ENCODE results near the gene CPNE5. TPM values are rescaled to one million over a fixed set of nuclear protein-coding genes. Genes with fewer than 3 reads are reported as not detected.

The CPNE5 gene
- total and polyA plus RNA-seq, 2 donors (not counting 1 experiment from before 2014, with no cell fraction given): 0.02 TPM; not detected in 1

DNA sequence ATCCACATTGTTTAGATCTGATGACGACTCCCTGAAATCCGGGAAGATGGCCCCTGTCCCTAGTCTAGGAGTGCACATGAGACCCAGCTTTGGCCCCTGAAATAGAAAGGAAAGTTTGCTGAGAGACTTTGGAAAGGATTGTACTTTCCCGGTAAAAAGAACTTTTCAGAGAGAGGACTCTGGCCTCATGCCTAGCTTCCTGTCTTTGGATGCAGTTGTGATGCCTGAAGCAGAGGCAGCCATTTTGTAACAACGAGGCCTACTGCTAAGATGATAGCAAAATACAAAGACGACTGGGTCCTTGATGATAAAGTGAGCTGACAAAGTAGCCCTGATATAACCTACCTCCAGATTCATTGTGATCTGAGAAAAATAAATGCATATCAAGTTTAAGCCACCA is 6.9 kb downstream of the CPNE5 start:
- H3K9me3 ChIP-seq (ENCODE audit: control insufficient read depth, insufficient read depth, low read depth, low read length): no peaks in the 10 kb centered on the region
- no peaks in the 10 kb centered on the region for H3K79me2 ChIP-seq (ENCODE audit: control insufficient read depth, insufficient read depth, low read length)
- H3K36me3 ChIP-seq (ENCODE audit: control insufficient read depth, insufficient read depth, low read length): no peaks in the 10 kb centered on the region
- H3K27me3 ChIP-seq (ENCODE audit: control insufficient read depth, insufficient read depth, low read length): peaks cover 6% of the 10 kb centered on the region
- H3K4me2 ChIP-seq (ENCODE audit: extremely low read depth, insufficient read depth, low read length): no peak overlapping the region
- no peak overlapping the region for H3K4me3 ChIP-seq (replicated peaks in 1 of 4; ENCODE audit: control extremely low read depth in 1 of 4, insufficient read depth in 1 of 4, low read depth in 3 of 4, low read length in 4 of 4)
- no peaks in the 10 kb centered on the region for H4K20me1 ChIP-seq (ENCODE audit: control insufficient read depth, extremely low read depth, insufficient read depth, low read length)
- no peak overlapping the region for H2AFZ ChIP-seq (ENCODE audit: low read length)
- H3K4me1 ChIP-seq (ENCODE audit: control insufficient read depth, extremely low read depth, insufficient read depth, low read length): no peaks in the 10 kb centered on the region
- no peak overlapping the region for H3K27ac ChIP-seq (ENCODE audit: insufficient read depth, low read length)
- DNase-seq (ENCODE audit: low read depth in 2 of 2): no peak
- TF ChIP-seq, protein P1, sequence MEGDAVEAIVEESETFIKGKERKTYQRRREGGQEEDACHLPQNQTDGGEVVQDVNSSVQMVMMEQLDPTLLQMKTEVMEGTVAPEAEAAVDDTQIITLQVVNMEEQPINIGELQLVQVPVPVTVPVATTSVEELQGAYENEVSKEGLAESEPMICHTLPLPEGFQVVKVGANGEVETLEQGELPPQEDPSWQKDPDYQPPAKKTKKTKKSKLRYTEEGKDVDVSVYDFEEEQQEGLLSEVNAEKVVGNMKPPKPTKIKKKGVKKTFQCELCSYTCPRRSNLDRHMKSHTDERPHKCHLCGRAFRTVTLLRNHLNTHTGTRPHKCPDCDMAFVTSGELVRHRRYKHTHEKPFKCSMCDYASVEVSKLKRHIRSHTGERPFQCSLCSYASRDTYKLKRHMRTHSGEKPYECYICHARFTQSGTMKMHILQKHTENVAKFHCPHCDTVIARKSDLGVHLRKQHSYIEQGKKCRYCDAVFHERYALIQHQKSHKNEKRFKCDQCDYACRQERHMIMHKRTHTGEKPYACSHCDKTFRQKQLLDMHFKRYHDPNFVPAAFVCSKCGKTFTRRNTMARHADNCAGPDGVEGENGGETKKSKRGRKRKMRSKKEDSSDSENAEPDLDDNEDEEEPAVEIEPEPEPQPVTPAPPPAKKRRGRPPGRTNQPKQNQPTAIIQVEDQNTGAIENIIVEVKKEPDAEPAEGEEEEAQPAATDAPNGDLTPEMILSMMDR (conservative IDR thresholded peaks at IDR 0.05 in 1 of 2, IDR thresholded peaks at IDR 0.05 in 1 of 2; ENCODE audit: low read depth in 1 of 2, low read length in 2 of 2): no peak
- TF ChIP-seq EZH2 (IDR thresholded peaks at IDR 0.05; ENCODE audit: low read length, missing control alignments): no peak
- H3K9ac ChIP-seq (ENCODE audit: insufficient read depth, low read length): no peak overlapping the region

GRCh38 chr6:36830577-36830976 is 8.7 kb downstream of the CPNE5 start:
- Histone ChIP-seq H3K27ac (ENCODE audit: insufficient read depth, low read length) (no peak overlapping the region), H3K4me3 (replicated peaks in 1 of 4; ENCODE audit: control extremely low read depth in 1 of 4, insufficient read depth in 1 of 4, low read depth in 3 of 4, low read length in 4 of 4) (no peak overlapping the region), H3K79me2 (ENCODE audit: control insufficient read depth, insufficient read depth, low read length) (no peaks in the 10 kb centered on the region), H2AFZ (ENCODE audit: low read length) (no peak overlapping the region), H3K27me3 (ENCODE audit: control insufficient read depth, insufficient read depth, low read length) (peaks cover 4% of the 10 kb centered on the region), H4K20me1 (ENCODE audit: control insufficient read depth, extremely low read depth, insufficient read depth, low read length) (no peaks in the 10 kb centered on the region), H3K4me2 (ENCODE audit: extremely low read depth, insufficient read depth, low read length) (no peak overlapping the region), H3K9me3 (ENCODE audit: control insufficient read depth, insufficient read depth, low read depth, low read length) (no peaks in the 10 kb centered on the region), H3K4me1 (ENCODE audit: control insufficient read depth, extremely low read depth, insufficient read depth, low read length) (no peaks in the 10 kb centered on the region), H3K9ac (ENCODE audit: insufficient read depth, low read length) (no peak overlapping the region), H3K36me3 (ENCODE audit: control insufficient read depth, insufficient read depth, low read length) (no peaks in the 10 kb centered on the region)
- no peak for TF ChIP-seq EZH2 (IDR thresholded peaks at IDR 0.05; ENCODE audit: low read length, missing control alignments)
- TF ChIP-seq, protein P1 (conservative IDR thresholded peaks at IDR 0.05 in 1 of 2, IDR thresholded peaks at IDR 0.05 in 1 of 2; ENCODE audit: low read depth in 1 of 2, low read length in 2 of 2): no peak
- no peak for DNase-seq (ENCODE audit: low read depth in 2 of 2)

- peaks cover 2% of the 10 kb centered on the region for H3K27me3 ChIP-seq (ENCODE audit: control insufficient read depth, insufficient read depth, low read length)
- no peaks in the 10 kb centered on the region for H3K79me2 ChIP-seq (ENCODE audit: control insufficient read depth, insufficient read depth, low read length)
- H3K4me1 ChIP-seq (ENCODE audit: control insufficient read depth, extremely low read depth, insufficient read depth, low read length): no peaks in the 10 kb centered on the region
- H3K4me2 ChIP-seq (ENCODE audit: extremely low read depth, insufficient read depth, low read length): no peak overlapping the region
- no peak overlapping the region for H3K27ac ChIP-seq (ENCODE audit: insufficient read depth, low read length)
- H3K9ac ChIP-seq (ENCODE audit: insufficient read depth, low read length): no peak overlapping the region
- H3K4me3 ChIP-seq (replicated peaks in 1 of 4; ENCODE audit: control extremely low read depth in 1 of 4, insufficient read depth in 1 of 4, low read depth in 3 of 4, low read length in 4 of 4): no peak overlapping the region
- H3K36me3 ChIP-seq (ENCODE audit: control insufficient read depth, insufficient read depth, low read length): no peaks in the 10 kb centered on the region
- TF ChIP-seq, protein P1 (conservative IDR thresholded peaks at IDR 0.05 in 1 of 2, IDR thresholded peaks at IDR 0.05 in 1 of 2; ENCODE audit: low read depth in 1 of 2, low read length in 2 of 2): no peak
- TF ChIP-seq EZH2 (IDR thresholded peaks at IDR 0.05; ENCODE audit: low read length, missing control alignments): no peak
- no peak overlapping the region for H2AFZ ChIP-seq (ENCODE audit: low read length)
- peak; percentile 65 to 69 for DNase-seq (ENCODE audit: low read depth in 2 of 2)
- H4K20me1 ChIP-seq (ENCODE audit: control insufficient read depth, extremely low read depth, insufficient read depth, low read length): no peaks in the 10 kb centered on the region
- no peaks in the 10 kb centered on the region for H3K9me3 ChIP-seq (ENCODE audit: control insufficient read depth, insufficient read depth, low read depth, low read length)
Measured at GRCh38 chr6:36829919-36830544, 9.2 kb downstream of the CPNE5 start.
